Astrocyte of the cerebellum (primary cell): Measurements from ENCODE around the gene SLC6A4.

Source experiments
- DNase-seq: peaks from one replicate; pipeline ENCODE4 v3.0.0-alpha.2; 2011; ENCODE audit warnings: low read depth
- H3K4me3 ChIP-seq: 2 replicates; pipeline ENCODE4 v1.5.1; 2011; ENCODE audit warnings: mild to moderate bottlenecking, low read depth, low read length, moderate library complexity
- CTCF ChIP-seq: IDR thresholded peaks from 2 replicates; pipeline ENCODE4 v1.5.1; 2012; ENCODE audit warnings: low read length, low read depth, moderate library complexity, mild to moderate bottlenecking; ENCODE audit errors: missing control alignments
- in situ Hi-C: cut with HindIII; loops from 2 replicates; pipeline ENCODE4 v1.10.0; 2017; ENCODE audit warnings: low sequenced_read_pairs

Gene SLC6A4

GRCh38 chr17:30251931-30252330 lies 16.4 kb upstream of the SLC6A4 start:
- TF ChIP-seq CTCF: no peak
- H3K4me3 ChIP-seq: no peak overlapping the region
- DNase-seq: no peak
- in situ Hi-C loops: no loop called here

DNA sequence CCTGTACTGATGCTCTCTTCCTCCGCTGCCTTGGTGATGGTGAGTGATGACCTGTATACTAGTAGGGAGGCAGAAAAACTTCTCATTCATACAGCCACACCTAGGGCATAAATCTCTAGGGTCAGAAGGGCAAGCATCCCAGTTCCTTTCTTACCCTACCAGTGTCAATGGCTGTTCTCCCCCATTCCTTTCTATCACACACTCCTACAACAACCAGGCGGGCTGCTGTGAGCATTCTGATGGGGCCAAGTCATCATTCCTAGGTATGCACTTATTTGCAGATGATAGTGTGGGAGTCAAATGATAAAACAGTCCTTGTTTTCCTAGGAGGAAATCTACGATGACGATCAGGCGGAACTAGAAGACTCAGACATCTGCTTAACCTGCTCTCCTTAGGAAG lies 14.0 kb upstream of the SLC6A4 start:
- H3K4me3 ChIP-seq: no peak overlapping the region
- no peak for DNase-seq
- in situ Hi-C loops: no loop called here
- TF ChIP-seq CTCF: no peak

DNA sequence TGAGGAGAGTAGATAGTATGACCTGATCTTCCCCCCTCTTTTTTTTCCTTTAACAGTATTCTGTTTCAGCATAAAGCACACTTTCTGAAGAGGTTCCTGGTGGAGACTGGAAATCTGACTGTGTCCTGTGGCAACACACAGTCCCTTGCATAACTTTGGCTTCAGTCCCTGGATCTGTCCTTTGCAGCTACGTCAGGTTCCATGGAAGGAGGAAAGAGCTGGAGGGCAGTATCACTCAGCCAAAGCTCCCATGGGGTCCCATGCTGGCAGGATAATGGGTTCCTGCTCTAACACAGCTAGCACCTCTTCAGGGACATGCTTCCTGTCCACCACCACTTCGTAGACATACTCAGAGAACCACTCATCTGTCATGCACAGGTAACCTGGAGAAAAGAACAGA lies 13.3 kb upstream of the SLC6A4 start:
- no peak for TF ChIP-seq CTCF
- in situ Hi-C loops: no loop called here
- no peak for DNase-seq
- no peak overlapping the region for H3K4me3 ChIP-seq

- H3K4me3 ChIP-seq: no peak overlapping the region
- in situ Hi-C loops: no loop called here
- TF ChIP-seq CTCF: no peak
- DNase-seq: no peak
These were observed 11.0 kb upstream of the SLC6A4 start for GRCh38 chr17:30246460-30246859.

GRCh38 chr17:30244853-30245385 lies 9.4 kb upstream of the SLC6A4 start:
- DNase-seq: no peak
- in situ Hi-C loops: no loop called here
- H3K4me3 ChIP-seq: no peak overlapping the region
- no peak for TF ChIP-seq CTCF

- in situ Hi-C loops: no loop called here
- no peak overlapping the region for H3K4me3 ChIP-seq
- DNase-seq: no peak
- no peak for TF ChIP-seq CTCF
These were observed 8.1 kb upstream of the SLC6A4 start for GRCh38 chr17:30243568-30243967.

DNA sequence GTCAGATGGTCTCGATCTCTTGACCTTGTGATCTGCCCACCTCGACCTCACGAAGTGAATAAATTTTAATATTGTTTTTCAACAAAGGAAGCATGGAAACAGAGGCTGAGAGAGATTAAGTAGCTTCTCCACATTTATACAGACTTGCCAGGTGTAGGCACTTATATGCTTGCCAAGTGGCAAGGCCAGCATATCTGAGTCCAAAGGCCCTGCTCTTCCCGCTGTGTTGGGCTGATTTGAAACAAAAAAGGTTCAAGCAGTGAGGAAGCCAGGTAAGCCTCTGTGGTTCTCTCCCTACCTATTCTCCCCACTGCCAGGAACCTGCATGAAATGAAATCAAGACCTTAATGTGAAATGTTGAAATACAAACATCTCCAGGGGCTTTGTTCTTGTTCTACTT lies 7.5 kb upstream of the SLC6A4 start:
- no peak for DNase-seq
- in situ Hi-C loops: no loop called here
- TF ChIP-seq CTCF: no peak
- no peak overlapping the region for H3K4me3 ChIP-seq
